Globus pallidus (tissue), 1 donor: Measurements from ENCODE around the gene TOGARAM2.

Experiments
- DNase-seq: peaks from one replicate; pipeline ENCODE4 v3.0.0-alpha.2; 2015; ENCODE audit warnings: low spot score

The TOGARAM2 gene

DNA sequence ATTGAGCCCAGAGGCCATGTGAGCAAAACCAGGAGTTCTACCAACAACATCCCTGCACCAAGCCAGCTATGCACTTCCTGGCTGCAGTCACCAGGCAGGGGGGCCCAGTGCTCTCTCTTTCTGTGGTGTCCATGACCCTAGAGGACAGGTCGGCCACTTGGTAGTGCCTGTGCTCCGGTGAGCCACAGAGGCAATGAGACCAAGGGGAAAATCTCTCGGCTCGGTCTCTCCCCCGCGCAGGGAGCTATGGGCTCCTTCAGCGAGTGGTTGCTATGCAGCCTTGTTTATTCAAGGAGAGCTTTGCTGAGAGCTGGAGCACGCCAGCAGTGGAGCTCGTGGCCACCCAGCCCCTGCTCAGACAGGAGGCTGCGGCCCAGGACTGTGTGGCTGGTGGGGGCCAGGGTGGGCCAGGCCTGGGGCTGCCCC is at the start of gene TOGARAM2:
TOGARAM2 (plus strand) TSS at position 283 of the 426 bp plus-strand sequence. CDS start 13,537 bp downstream, outside the sequence.
- peak; percentile 63 for DNase-seq

DNA sequence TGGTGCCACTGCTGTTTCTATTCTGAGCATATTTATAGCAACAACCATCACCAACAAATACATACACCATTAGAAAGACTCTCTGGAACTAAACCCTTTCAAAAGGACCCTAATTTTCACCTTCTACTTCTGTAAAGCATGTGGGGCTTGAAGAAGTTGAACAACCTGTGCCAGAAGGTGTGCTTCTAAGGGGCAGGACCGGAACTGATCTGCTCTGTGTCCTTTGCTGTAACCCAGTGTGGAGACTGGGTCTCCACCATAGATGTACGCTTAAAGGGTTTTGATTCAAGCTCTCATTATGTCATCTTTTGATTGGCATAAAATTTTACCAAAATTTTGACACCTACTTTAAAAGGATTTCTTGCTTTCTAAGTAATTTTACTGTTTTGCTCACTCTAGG is 46.3 kb upstream of the TOGARAM2 start:
- DNase-seq, result no peak

- no peak for DNase-seq
Measured at GRCh38 chr2:28941008-28941407, 40.1 kb upstream of the TOGARAM2 start.

DNA sequence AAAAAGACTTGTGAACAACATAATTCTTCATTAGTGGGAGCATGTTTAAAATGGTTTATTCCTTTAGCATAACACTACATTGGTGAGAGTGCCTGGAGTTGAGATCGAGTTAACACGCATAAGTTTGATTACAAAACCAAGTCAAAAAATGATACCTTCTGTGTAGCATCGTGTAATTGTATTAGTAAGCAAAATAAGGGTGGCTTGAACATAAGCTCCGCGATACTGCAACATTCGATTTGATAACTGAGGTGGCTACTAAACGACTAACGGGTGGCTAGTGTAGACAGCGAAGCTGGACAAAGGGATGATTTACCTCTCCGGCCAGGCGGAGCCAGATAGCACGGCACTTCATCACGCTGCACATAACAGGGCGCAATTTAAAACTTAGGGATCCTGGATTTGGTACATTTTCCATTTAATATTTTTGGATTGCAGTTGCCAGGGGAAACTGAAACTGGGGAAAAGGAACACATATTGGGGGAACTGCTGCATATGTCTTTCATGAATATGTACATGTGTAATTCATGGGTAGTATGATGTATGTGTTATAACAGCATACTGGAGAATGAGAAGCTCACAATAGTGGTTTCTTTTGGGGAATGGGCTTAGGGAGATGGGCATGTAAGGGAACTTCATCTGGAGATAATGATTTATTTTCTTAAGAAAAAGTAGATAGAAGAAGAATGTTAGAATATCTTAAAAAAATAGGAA is 36.4 kb upstream of the TOGARAM2 start:
- DNase-seq, result no peak

DNA sequence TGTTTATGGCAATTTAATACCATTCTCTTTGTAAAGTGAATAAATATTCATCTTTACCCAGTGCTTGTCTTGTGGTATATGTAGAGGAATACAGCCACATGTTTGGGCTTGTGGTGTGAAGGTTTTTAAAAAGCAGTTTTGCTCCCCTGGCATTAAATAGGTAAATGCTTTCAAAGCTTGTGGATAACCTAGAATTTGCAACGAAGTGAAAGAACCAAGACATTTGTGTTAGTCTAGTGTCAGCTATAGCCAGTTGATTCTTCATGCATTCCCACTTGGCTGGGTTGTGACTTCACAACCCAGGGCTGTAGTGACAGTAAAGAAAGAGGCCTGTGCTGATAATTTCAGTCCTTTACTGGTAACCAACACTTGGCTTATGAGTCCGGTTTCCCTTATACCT is 32.9 kb upstream of the TOGARAM2 start:
- DNase-seq, result no peak

DNA sequence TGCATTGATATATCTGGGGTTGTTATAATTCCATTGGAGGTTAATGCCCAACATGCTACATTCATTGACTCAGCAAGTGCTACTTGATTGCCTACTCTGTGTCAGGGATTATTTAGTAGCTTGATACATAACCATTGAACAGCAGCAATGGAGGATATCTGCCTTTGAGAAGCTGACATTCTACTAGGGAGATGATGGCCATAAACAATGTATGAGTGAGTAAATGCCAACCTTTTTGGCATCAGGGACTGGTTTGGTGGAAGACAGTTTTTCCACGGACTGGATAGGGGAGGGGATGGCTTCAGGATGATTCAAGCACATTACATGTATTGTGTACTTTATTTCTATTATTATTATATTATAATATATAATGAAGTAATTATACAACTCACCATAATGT is 31.9 kb upstream of the TOGARAM2 start:
- no peak for DNase-seq

- no peak for DNase-seq
Measured at GRCh38 chr2:28949617-28950305, 31.3 kb upstream of the TOGARAM2 start.

DNA sequence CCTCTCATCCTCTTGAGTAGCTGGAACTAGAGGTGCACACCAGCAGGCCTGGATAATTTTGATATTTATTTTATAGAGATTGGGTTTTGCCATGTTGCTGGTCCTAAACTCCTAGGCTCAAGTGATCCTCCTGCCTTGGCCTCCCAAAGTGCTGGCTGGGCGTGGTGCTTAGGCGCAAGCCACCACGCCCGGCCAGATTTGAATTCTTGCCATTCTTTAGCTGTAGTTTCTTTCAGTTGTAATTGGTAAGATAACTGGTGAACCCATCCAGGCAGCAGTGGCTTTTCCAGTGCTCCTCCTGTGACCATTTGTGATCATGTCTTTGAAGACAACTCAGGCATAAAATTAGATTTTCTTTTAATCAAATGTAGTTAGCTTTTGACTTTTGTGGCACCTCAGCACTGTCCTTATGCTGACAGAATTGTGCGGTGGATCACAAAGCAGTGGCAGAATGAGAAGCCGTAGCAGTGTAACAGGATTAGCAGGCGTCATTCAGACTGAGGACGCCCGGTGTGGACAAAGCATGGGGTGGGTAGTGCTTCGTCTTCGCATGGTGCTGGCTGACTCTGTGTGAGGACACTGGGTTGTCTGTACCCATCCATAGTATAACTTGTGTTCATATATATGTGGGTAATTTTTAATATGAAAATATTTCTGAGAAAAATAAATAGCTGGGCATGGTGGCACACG is 30.0 kb upstream of the TOGARAM2 start:
- DNase-seq, result no peak

DNA sequence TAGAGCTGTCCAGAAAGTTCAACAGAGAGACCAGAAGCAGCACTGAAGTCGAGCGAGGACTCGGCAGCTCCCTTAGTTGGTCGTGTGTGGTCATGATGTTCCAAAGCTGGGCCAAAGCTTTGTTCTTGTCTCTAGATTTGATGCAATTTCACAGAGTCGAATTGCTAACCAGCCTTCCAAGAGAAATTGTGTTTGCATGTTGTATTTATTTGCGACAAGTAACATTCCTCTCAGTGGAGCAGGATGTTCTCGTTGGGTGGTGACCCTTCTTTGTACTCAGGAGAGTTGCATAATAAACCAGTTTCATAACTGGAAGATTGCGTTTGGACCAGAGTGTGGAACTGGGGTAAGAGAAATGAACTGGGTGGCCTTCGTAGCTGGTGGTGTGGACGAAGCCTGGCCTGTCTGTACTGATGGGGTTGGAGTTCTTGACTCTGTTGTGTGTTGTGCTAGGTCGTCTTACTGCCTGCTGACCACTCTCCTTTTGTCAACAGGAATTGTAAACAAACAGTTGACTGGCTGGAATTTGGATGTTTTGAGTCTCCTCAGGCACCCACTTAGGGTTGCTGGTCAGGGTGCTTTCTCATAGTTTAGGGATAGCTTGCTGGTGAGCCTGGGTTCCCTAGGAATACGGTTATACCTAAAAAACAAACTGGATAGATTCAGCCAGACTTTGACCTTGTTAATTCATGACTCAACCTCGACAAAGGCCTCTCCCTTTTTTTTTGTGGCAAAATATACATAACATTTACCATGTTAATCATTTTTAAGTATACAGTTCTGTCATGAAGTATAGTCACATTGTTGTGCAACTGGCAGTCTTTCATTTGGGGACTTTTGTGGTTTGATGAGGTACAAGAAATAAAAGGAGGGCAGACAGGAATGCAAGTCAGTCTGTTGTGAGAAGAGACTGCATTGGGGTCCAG is 28.9 kb upstream of the TOGARAM2 start:
- no peak for DNase-seq

- no peak for DNase-seq
Measured at GRCh38 chr2:28952836-28953211, 28.3 kb upstream of the TOGARAM2 start.

DNA sequence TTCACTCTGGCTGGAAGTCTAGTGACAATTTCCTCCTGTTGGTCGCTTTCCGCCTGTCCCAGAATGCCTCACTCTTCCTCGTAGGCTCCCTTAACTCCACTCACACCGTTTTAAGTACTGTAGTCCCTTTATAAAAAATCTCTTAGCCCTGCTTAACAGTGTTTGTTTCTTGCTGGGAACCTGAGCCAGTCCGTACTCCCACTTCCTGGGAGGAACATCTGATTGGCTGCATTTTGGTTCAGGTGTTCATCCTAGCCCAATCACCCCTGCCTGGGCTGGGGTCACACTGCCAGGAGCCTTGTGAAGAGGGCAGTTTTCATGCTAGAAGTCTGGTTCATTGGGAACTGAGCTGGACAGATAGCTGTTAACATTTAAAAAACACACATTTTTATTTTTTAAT is 25.6 kb upstream of the TOGARAM2 start:
- DNase-seq, result no peak

DNA sequence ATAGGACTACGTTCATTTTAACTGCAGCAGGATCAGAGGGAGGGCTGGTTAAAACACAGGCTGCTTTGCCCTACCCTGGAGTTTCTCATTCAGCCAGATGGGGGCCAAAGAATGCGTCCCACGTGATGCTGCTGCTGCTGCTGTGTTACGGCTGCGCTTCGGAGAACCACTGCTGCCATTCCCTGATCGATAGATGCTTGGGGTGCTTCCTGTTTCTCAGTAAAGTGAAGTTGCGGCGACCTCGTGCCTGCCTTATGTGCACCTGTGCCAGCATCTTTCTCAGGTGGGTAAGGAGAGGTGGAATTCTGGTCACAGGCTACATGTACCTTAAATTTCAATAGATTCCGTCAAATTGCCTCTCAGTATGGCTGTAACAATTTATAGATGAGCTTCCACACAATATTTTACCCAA is 24.7 kb upstream of the TOGARAM2 start:
- peak; percentile 38 for DNase-seq

DNA sequence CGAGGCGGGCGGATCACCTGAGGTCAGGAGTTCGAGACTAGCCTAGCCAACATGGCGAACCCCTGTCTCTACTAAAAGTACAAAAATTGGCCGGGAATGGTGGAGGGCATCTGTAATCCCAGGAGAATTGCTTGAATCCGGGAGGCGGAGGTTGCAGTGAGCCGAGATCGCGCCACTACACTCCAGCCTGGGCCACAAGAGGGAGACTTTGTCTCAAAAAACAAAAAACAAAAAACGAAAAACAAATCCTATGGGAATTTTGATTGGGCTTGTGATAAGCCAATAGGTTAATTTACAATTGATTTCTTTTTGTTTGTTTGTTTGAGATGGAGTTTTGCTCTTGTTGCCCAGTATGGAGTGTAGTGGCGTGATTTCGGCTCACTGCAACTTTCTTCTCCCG is 24.2 kb upstream of the TOGARAM2 start:
- no peak for DNase-seq

DNA sequence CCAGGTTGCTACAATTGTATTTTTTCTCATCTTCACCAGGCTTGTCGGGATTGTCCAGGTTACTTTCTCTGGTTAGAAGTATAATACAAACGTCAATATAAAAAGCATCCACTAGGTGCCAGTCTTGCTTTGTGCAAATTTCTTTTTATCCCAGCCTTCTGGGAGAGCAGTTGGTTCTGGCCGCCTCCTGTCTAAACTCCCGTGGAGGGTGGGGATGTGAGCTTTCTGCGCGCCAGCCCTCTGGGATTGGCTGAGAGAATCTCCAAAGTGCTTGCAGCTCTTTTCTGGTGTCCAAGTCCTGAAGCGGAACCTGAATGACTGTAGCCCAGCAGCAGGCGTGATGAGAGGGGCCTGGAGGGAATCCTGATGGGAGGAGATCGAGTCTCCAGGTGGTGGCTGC is 22.4 kb upstream of the TOGARAM2 start:
- DNase-seq, result peak; percentile 80

GRCh38 chr2:28960401-28960800 is 20.7 kb upstream of the TOGARAM2 start:
- DNase-seq, result no peak

- no peak for DNase-seq
Measured at GRCh38 chr2:28962505-28962904, 18.6 kb upstream of the TOGARAM2 start.

DNA sequence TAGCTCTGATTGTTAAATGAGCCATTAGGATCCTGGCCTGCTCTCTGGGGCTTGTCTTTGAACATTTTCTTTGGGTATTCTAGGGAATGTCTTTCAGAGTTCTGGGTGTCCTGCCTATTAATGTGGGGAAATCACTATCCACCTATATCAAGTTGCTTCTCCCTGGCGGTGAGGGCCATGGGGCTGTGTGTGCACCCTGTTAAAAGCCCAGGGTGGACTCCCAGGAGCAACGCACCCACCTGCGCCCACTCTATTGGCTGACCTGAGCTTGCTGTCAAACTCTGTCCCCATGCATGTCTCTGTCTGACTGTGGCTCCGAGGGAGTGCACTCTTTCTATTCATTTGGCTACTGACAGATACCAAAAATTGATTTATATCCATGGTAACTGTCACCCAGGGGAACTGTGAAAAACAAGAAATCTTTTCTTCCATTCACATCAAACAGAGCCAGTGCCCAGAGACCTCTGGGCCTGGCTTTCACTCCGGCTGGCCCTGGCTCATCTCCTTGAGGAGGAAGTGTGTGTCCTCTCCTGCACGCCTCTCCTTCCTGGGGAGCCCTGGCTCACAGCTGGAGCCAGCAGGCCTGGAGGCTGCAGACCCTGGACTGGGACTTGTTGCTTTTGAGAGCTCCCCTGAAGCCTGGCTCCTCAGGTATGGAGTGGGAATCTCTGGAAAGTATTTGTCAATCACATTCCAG is 10.5 kb upstream of the TOGARAM2 start:
- peak; percentile 43 for DNase-seq

DNA sequence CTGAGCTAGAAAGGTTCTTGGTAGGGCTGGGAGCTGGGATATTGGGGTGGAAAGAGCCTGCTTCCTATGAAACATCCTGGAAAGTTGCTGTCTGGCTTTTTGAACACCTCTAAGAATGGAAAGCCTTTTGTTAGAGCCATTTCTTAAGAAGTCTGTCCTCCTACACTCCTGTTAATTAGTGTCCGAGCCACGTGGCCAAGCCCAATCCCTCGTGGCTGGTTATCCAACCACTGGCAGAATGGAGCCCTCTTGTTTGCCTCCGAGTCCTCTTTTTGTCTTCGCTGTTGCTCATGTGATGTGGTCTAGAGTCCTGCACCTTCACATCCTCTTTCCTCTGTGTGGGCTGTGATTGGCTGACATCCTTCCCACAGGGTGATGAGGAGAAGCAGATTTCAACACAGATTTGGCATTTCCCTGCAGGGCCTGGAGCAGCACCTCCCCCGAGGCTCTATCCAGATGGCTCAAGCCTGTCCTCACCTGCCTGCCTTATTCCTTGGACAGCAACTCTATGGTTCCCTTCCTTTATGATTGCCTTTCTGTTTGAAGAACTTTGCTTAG is 8.2 kb upstream of the TOGARAM2 start:
- DNase-seq, result no peak

DNA sequence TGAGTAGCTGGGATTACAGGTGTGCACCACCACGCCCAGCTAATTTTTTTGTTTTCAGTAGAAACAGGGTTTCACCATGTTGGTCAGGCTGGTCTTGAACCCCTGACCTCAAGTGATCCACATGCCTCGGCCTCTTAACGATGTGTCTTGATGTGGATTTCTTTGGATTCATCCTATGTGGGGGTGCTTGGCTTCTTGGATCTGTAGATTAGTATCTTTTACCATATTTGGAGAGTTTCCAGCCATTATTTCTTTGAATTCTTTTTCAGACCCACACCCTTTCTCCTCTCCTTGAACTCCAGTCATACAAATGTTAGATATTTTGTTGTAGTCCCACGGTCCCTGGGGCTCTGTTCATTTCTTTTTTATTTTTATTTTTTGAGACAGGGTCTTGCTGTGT is 6.8 kb upstream of the TOGARAM2 start:
- no peak for DNase-seq

DNA sequence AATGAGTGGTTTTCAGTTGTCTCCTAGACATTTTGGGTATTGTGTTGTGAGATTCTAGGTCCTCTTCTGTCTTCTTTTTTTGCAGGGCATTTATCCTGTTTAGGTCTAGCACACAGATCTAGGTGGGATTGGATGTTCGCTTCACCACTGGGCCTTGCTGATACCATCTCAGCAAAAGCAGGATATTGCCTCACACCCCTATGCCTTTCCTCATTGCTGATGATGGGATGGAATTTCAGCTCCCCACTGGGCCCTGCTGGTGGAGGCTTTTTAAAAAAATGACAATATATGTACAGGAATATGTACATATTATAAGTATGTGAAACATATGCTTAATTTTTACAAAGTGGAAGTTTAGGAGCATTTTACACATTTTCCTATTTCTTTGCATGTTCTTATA is 5.4 kb upstream of the TOGARAM2 start:
- DNase-seq, result no peak

- no peak for DNase-seq
Measured at GRCh38 chr2:28976584-28976983, 4.5 kb upstream of the TOGARAM2 start.
